AG09319 (cell line): Measurements from ENCODE around the gene SUZ12.
A peak's percentile ranks its signal among the peaks of the same experiment; 100 is the strongest.

Experiments
- DNase-seq: peaks from one replicate; pipeline ENCODE4 v3.0.0-alpha.2; 2010; ENCODE audit warnings: low read depth; ENCODE audit errors: extremely low read depth
- CTCF ChIP-seq: IDR thresholded peaks from 2 replicates; pipeline ENCODE4 v1.5.1; 2011; ENCODE audit warnings: low read depth, mild to moderate bottlenecking, inconsistent platforms, low read length, moderate library complexity

The SUZ12 gene

GRCh38 chr17:31997005-31997404 is 60.2 kb downstream of the SUZ12 start:
- DNase-seq, result no peak
- no peak for TF ChIP-seq CTCF

GRCh38 chr17:32006957-32007462 is 70.2 kb downstream of the SUZ12 start, which contains the start of gene LRRC37B:
Gene LRRC37B (plus strand): TSS chr17:32007383. CDS start chr17:32021393, 14,010 bp downstream.
- peak; percentile 62 for TF ChIP-seq CTCF
- peak; percentile 29 for DNase-seq

- no peak for DNase-seq
- no peak for TF ChIP-seq CTCF
Measured at GRCh38 chr17:32007463-32008298, 70.9 kb downstream of the SUZ12 start.

GRCh38 chr17:32009262-32009542 is 72.4 kb downstream of the SUZ12 start:
- no peak for TF ChIP-seq CTCF
- DNase-seq, result no peak

- no peak for TF ChIP-seq CTCF
- DNase-seq, result no peak
Measured at GRCh38 chr17:32010114-32010513, 73.3 kb downstream of the SUZ12 start.

- no peak for DNase-seq
- TF ChIP-seq CTCF, result no peak
Measured at GRCh38 chr17:32015245-32016013, 78.6 kb downstream of the SUZ12 start.

GRCh38 chr17:32016231-32016630 is 79.4 kb downstream of the SUZ12 start:
- DNase-seq, result no peak
- no peak for TF ChIP-seq CTCF
